PC-3 (cell line): Measurements from ENCODE around the gene ERBB4.

Experiments
- EZH2 ChIP-seq: fragments of 300-600 bp; sonication (generic); IDR thresholded peaks from one replicate; pipeline ENCODE4 v1.6.1; 2017; ENCODE audit warnings: antibody characterized with exemption, mild to moderate bottlenecking, low read length; ENCODE audit not compliant: unreplicated experiment
- EZH2phosphoT487 ChIP-seq: fragments of 300-600 bp; sonication (generic); IDR thresholded peaks from 2 replicates; pipeline ENCODE4 v1.6.1; 2018; ENCODE audit warnings: mild to moderate bottlenecking, antibody characterized with exemption, low read length, borderline replicate concordance
- TF ChIP-seq, protein P1 (sequence below): fragments of 300-600 bp; sonication (generic); conservative IDR thresholded peaks from 2 replicates; pipeline ENCODE4 v1.5.1; 2017; ENCODE audit warnings: antibody characterized with exemption, low read depth, mild to moderate bottlenecking, low read length

DNA sequence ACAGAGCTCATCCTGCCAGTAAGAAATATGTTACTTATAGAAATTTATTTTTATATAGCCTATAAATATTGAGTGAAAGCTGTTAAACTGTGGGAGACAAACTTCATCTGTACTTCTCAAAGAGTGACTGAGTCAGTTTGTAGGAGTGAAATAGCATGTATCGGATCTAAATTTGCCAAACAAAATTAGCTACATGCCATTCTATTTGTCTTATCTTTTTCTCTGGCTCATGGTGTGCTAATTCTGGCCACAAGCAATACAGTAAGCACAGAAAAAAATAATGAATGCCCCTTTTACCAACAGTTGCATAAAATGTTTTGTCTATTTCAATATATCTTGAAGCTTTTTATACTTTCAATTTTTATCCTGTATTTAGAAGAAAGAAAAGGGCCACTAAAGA lies 12.5 kb downstream of the ERBB4 start:
- TF ChIP-seq, protein P1, sequence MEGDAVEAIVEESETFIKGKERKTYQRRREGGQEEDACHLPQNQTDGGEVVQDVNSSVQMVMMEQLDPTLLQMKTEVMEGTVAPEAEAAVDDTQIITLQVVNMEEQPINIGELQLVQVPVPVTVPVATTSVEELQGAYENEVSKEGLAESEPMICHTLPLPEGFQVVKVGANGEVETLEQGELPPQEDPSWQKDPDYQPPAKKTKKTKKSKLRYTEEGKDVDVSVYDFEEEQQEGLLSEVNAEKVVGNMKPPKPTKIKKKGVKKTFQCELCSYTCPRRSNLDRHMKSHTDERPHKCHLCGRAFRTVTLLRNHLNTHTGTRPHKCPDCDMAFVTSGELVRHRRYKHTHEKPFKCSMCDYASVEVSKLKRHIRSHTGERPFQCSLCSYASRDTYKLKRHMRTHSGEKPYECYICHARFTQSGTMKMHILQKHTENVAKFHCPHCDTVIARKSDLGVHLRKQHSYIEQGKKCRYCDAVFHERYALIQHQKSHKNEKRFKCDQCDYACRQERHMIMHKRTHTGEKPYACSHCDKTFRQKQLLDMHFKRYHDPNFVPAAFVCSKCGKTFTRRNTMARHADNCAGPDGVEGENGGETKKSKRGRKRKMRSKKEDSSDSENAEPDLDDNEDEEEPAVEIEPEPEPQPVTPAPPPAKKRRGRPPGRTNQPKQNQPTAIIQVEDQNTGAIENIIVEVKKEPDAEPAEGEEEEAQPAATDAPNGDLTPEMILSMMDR: no peak
- no peak for TF ChIP-seq EZH2
- TF ChIP-seq EZH2phosphoT487: no peak
